Skeletal muscle tissue (tissue), 4 donors: Measurements from ENCODE around the gene JCAD. TPM values are rescaled to one million over a fixed set of nuclear protein-coding genes. Genes with fewer than 3 reads are reported as not detected.

Experiments
- H3K27ac ChIP-seq: one replicate; pipeline ENCODE4 v1.7.0; 2013; ENCODE audit warnings: mild to moderate bottlenecking, low read depth, low read length, inconsistent platforms
- H3K27me3 ChIP-seq, 3 donors: one replicate each; pipeline ENCODE4 v1.7.0; 2013; ENCODE audit warnings: low read length in 3 of 3; ENCODE audit not compliant: control insufficient read depth in 3 of 3, insufficient read depth in 3 of 3
- H3K36me3 ChIP-seq, 3 donors: one replicate each; pipeline ENCODE4 v1.7.0; 2013; ENCODE audit warnings: low read length in 3 of 3; ENCODE audit not compliant: control insufficient read depth in 3 of 3, insufficient read depth in 3 of 3
- H3K4me1 ChIP-seq, 3 donors: one replicate each; pipeline ENCODE4 v1.7.0; 2013; ENCODE audit warnings: low read length in 3 of 3, mild to moderate bottlenecking in 3 of 3; ENCODE audit not compliant: control insufficient read depth in 3 of 3, insufficient read depth in 3 of 3
- H3K4me3 ChIP-seq, 3 donors: one replicate each; pipeline ENCODE4 v1.7.0; 2013; ENCODE audit warnings: low read length in 3 of 3
- H3K9ac ChIP-seq, 3 donors: one replicate each; pipeline ENCODE4 v1.7.0; 2013; ENCODE audit warnings: low read length in 3 of 3, mild to moderate bottlenecking in 3 of 3, moderate library complexity in 2 of 3, low read depth in 1 of 3
- H3K9me3 ChIP-seq, 3 donors: one replicate each; pipeline ENCODE4 v1.7.0; 2013; ENCODE audit warnings: low read length in 3 of 3; ENCODE audit not compliant: control insufficient read depth in 3 of 3
- total RNA-seq: library from RNA; depleted of rRNA; stranded (reverse); fragments of >200 nt; gene quantifications from one replicate; pipeline ENCODE4 v1.2.3, GENCODE V29; 2014
- donor health status: Osteomylitis.

Gene JCAD
- total RNA-seq, 1 donor from 2014 or later: 19.8 TPM

- Histone ChIP-seq H3K27me3 (no peaks in the 10 kb centered on the region), H3K27ac (no peak overlapping the region), H3K9ac (no peak overlapping the region), H3K36me3 (no peaks in the 10 kb centered on the region), H3K4me3 (no peak overlapping the region), H3K4me1 (no peaks in the 10 kb centered on the region), H3K9me3 (no peaks in the 10 kb centered on the region)
Observed at GRCh38 chr10:30074933-30075332, 15.5 kb upstream of the JCAD start.

GRCh38 chr10:30074090-30074489, 14.7 kb upstream of the JCAD start:
- no peak overlapping the region for H3K9ac ChIP-seq
- no peaks in the 10 kb centered on the region for H3K9me3 ChIP-seq
- H3K36me3 ChIP-seq: no peaks in the 10 kb centered on the region
- H3K4me3 ChIP-seq: no peak overlapping the region
- H3K27me3 ChIP-seq: no peaks in the 10 kb centered on the region
- H3K4me1 ChIP-seq: no peaks in the 10 kb centered on the region
- no peak overlapping the region for H3K27ac ChIP-seq

- Histone ChIP-seq H3K9me3 (no peaks in the 10 kb centered on the region), H3K4me1 (peaks cover 0 to 2% (median under 1%) of the 10 kb centered on the region in 3 donors), H3K4me3 (no peak overlapping the region), H3K27me3 (no peaks in the 10 kb centered on the region), H3K36me3 (no peaks in the 10 kb centered on the region), H3K9ac (no peak overlapping the region), H3K27ac (no peak overlapping the region)
Observed at GRCh38 chr10:30073767-30074060, 14.3 kb upstream of the JCAD start.

- Histone ChIP-seq H3K27me3 (no peaks in the 10 kb centered on the region), H3K9me3 (no peaks in the 10 kb centered on the region), H3K9ac (no peak overlapping the region), H3K4me1 (peaks cover 0 to 4% (median 3%) of the 10 kb centered on the region in 3 donors), H3K27ac (no peak overlapping the region), H3K36me3 (no peaks in the 10 kb centered on the region), H3K4me3 (no peak overlapping the region)
Observed at GRCh38 chr10:30073045-30073766, 13.8 kb upstream of the JCAD start.

- no peaks in the 10 kb centered on the region for H3K9me3 ChIP-seq
- no peak overlapping the region for H3K4me3 ChIP-seq
- no peaks in the 10 kb centered on the region for H3K27me3 ChIP-seq
- H3K27ac ChIP-seq: no peak overlapping the region
- H3K4me1 ChIP-seq: peaks cover 0 to 4% (median 3%) of the 10 kb centered on the region in 3 donors
- H3K9ac ChIP-seq: no peak overlapping the region
- no peaks in the 10 kb centered on the region for H3K36me3 ChIP-seq
Observed at GRCh38 chr10:30072068-30072467, 12.7 kb upstream of the JCAD start.

GRCh38 chr10:30070001-30070685, 10.8 kb upstream of the JCAD start:
- Histone ChIP-seq H3K9ac (no peak overlapping the region), H3K4me3 (no peak overlapping the region), H3K27ac (no peak overlapping the region), H3K9me3 (no peaks in the 10 kb centered on the region), H3K27me3 (no peaks in the 10 kb centered on the region), H3K36me3 (no peaks in the 10 kb centered on the region), H3K4me1 (peaks cover 0 to 4% (median 3%) of the 10 kb centered on the region in 3 donors)

GRCh38 chr10:30068492-30069223, 9.3 kb upstream of the JCAD start:
- peaks cover 0 to 4% (median 3%) of the 10 kb centered on the region in 3 donors for H3K4me1 ChIP-seq
- no peaks in the 10 kb centered on the region for H3K27me3 ChIP-seq
- H3K9ac ChIP-seq: peak overlapping the region in 1 of 3 donors; percentile 28
- no peaks in the 10 kb centered on the region for H3K36me3 ChIP-seq
- no peak overlapping the region for H3K4me3 ChIP-seq
- no peaks in the 10 kb centered on the region for H3K9me3 ChIP-seq
- no peak overlapping the region for H3K27ac ChIP-seq

- no peaks in the 10 kb centered on the region for H3K27me3 ChIP-seq
- H3K9ac ChIP-seq: no peak overlapping the region
- no peak overlapping the region for H3K27ac ChIP-seq
- no peaks in the 10 kb centered on the region for H3K36me3 ChIP-seq
- H3K4me1 ChIP-seq: peaks cover 3 to 7% (median 6%) of the 10 kb centered on the region in 3 donors
- H3K9me3 ChIP-seq: no peaks in the 10 kb centered on the region
- no peak overlapping the region for H3K4me3 ChIP-seq
Observed at GRCh38 chr10:30063099-30063498, 3.7 kb upstream of the JCAD start.

GRCh38 chr10:30062582-30062981, 3.2 kb upstream of the JCAD start:
- Histone ChIP-seq H3K9ac (no peak overlapping the region), H3K4me1 (peaks cover 3 to 7% (median 6%) of the 10 kb centered on the region in 3 donors), H3K27me3 (no peaks in the 10 kb centered on the region)

GRCh38 chr10:30062090-30062489, 2.7 kb upstream of the JCAD start:
- Histone ChIP-seq H3K27me3 (no peaks in the 10 kb centered on the region), H3K36me3 (no peaks in the 10 kb centered on the region), H3K4me3 (no peak overlapping the region), H3K27ac (no peak overlapping the region), H3K9ac (no peak overlapping the region), H3K4me1 (peaks cover 3 to 7% (median 6%) of the 10 kb centered on the region in 3 donors), H3K9me3 (no peaks in the 10 kb centered on the region)

More at GRCh38 chr10:30062582-30062981, 3.2 kb upstream of the JCAD start:
- Histone ChIP-seq H3K27ac (no peak overlapping the region), H3K4me3 (no peak overlapping the region), H3K9me3 (no peaks in the 10 kb centered on the region), H3K36me3 (no peaks in the 10 kb centered on the region)
